Panc1 (cell line): ENCODE measurements around the gene LIPC. TPM values are rescaled to one million over a fixed set of nuclear protein-coding genes. Genes with fewer than 3 reads are reported as not detected.

Source experiments
- ATAC-seq: fragments of 200-7000 bp; cut with Tn5 transposase; 2 replicates; pipeline ENCODE4 v1.9.1; 2020; ENCODE audit warnings: mild to moderate bottlenecking, moderate library complexity
- BruUV-seq: library from RNA; stranded (reverse); fragments of 400-500 nt; replicated peaks from 2 replicates; lab custom pipeline; 2021; lab: Mats Ljungman, UMichigan
- CTCF ChIA-PET: fragments of 300-600 bp; sonication (Branson Sonifier 250); formaldehyde crosslinking; loops from one replicate; lab custom pipeline; 2022; ENCODE audit warnings: antibody characterized with exemption; lab: Charles Lee
- POLR2A ChIA-PET: fragments of 300-600 bp; sonication (Branson Sonifier 250); formaldehyde crosslinking; loops from one replicate; lab custom pipeline; 2022; ENCODE audit warnings: antibody characterized with exemption; lab: Charles Lee
- DNase-seq: peaks from one replicate; pipeline ENCODE4 v3.0.0-alpha.2; 2010; ENCODE audit warnings: low read depth, low spot score
- H3K27ac ChIP-seq: 2 replicates; pipeline ENCODE4 v1.5.1; 2011; ENCODE audit warnings: mild to moderate bottlenecking, low read length, inconsistent platforms
- H3K27me3 ChIP-seq: fragments of 200-500 bp; sonication (Bioruptor generic); 2 replicates; pipeline ENCODE4 v1.6.0; 2014; ENCODE audit warnings: low read length, inconsistent platforms; ENCODE audit not compliant: control insufficient read depth, insufficient read depth
- H3K36me3 ChIP-seq: fragments of 200-500 bp; sonication (Bioruptor generic); 2 replicates; pipeline ENCODE4 v1.5.1; 2014; ENCODE audit warnings: inconsistent platforms, mild to moderate bottlenecking, low read length, moderate library complexity; ENCODE audit not compliant: control insufficient read depth, insufficient read depth
- H3K4me1 ChIP-seq: 2 replicates; pipeline ENCODE4 v1.5.1; 2011; ENCODE audit warnings: inconsistent platforms, mild to moderate bottlenecking, low read length, moderate library complexity; ENCODE audit not compliant: control insufficient read depth, insufficient read depth
- H3K4me3 ChIP-seq, 2 experiments: 2 replicates each; pipeline ENCODE4 v1.5.1; 2011 to 2012; ENCODE audit warnings: low read depth in 2 of 2, low read length in 2 of 2, mild to moderate bottlenecking in 2 of 2, inconsistent platforms in 1 of 2, moderate library complexity in 1 of 2
- H3K9me3 ChIP-seq: fragments of 200-500 bp; sonication (Bioruptor generic); 2 replicates; pipeline ENCODE4 v1.5.1; 2014; ENCODE audit warnings: low read depth, mild to moderate bottlenecking, inconsistent platforms, low read length, moderate library complexity; ENCODE audit not compliant: control insufficient read depth, insufficient read depth
- POLR2AphosphoS5 ChIP-seq: IDR thresholded peaks from 2 replicates; pipeline ENCODE4 v1.6.1; 2012; ENCODE audit warnings: mild to moderate bottlenecking, low read depth, low read length, moderate library complexity
- REST ChIP-seq, 2 experiments: IDR thresholded peaks; 2 replicates each; pipeline ENCODE4 v1.6.1; 2011 to 2012; ENCODE audit warnings: low read depth in 2 of 2, control low read depth in 1 of 2, low read length in 1 of 2, mild to moderate bottlenecking in 1 of 2, moderate library complexity in 1 of 2; ENCODE audit not compliant: insufficient read depth in 1 of 2
- SIN3A ChIP-seq: IDR thresholded peaks from 2 replicates; pipeline ENCODE4 v1.6.1; 2012; ENCODE audit warnings: low read depth, mild to moderate bottlenecking, low read length, moderate library complexity, borderline replicate concordance; ENCODE audit not compliant: insufficient read depth
- TCF7L2 ChIP-seq: IDR thresholded peaks from 2 replicates; pipeline ENCODE4 v1.6.1; 2011; ENCODE audit warnings: mild to moderate bottlenecking, low read depth, low read length, inconsistent platforms
- in situ Hi-C: cut with HindIII; loops from 2 replicates; pipeline ENCODE4 v1.10.0; 2016; ENCODE audit warnings: low sequenced_read_pairs, low pct_unique_long_range_greater_than_20kb
- intact Hi-C: fragments of 100-400 bp; cut with micrococcal nuclease; formaldehyde crosslinking; loops from one replicate; pipeline ENCODE4 v1.10.0; 2022; ENCODE audit not compliant: unreplicated experiment
- total RNA-seq: library from RNA; stranded (reverse); gene quantifications from one replicate; pipeline ENCODE4 v1.2.1, GENCODE V29; 2021; ENCODE audit not compliant: unreplicated experiment
- TF ChIP-seq, protein P1 (sequence below): fragments of 450-650 bp; IDR thresholded peaks from 2 replicates; pipeline ENCODE4 v1.5.1; 2017; ENCODE audit warnings: mild to moderate bottlenecking

The LIPC gene
- total RNA-seq, 1 experiment from 2014 or later: not detected

- Histone ChIP-seq H3K4me3 (no peak overlapping the region), H3K4me1 (no peaks in the 10 kb centered on the region), H3K36me3 (no peaks in the 10 kb centered on the region), H3K27me3 (no peaks in the 10 kb centered on the region; the same call in 1 of the 2 replicates), H3K9me3 (no peaks in the 10 kb centered on the region), H3K27ac (no peak overlapping the region)
- ATAC-seq (no peak), DNase-seq (no peak)
- no TSS peak for BruUV-seq
- in situ Hi-C loops: no loop called here
- TF ChIP-seq REST (IDR thresholded peaks at IDR 0.05; ENCODE audit: insufficient read depth in 1 of 2, low read depth in 2 of 2, low read length in 1 of 2) (no peak), TCF7L2 (no peak), SIN3A (no peak), POLR2AphosphoS5 (no peak)
- TF ChIP-seq, protein P1, sequence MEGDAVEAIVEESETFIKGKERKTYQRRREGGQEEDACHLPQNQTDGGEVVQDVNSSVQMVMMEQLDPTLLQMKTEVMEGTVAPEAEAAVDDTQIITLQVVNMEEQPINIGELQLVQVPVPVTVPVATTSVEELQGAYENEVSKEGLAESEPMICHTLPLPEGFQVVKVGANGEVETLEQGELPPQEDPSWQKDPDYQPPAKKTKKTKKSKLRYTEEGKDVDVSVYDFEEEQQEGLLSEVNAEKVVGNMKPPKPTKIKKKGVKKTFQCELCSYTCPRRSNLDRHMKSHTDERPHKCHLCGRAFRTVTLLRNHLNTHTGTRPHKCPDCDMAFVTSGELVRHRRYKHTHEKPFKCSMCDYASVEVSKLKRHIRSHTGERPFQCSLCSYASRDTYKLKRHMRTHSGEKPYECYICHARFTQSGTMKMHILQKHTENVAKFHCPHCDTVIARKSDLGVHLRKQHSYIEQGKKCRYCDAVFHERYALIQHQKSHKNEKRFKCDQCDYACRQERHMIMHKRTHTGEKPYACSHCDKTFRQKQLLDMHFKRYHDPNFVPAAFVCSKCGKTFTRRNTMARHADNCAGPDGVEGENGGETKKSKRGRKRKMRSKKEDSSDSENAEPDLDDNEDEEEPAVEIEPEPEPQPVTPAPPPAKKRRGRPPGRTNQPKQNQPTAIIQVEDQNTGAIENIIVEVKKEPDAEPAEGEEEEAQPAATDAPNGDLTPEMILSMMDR: no peak
- intact Hi-C loops: no loop called here
- ChIA-PET CTCF (no interaction called here), POLR2A (interaction anchor here (0.6 kb wide), 1 partner anchor 1858 kb away, joined by 3 read pairs; no protein-coding TSS in a partner anchor)
These were observed 75.2 kb downstream of the LIPC start for GRCh38 chr15:58506783-58507668.

DNA sequence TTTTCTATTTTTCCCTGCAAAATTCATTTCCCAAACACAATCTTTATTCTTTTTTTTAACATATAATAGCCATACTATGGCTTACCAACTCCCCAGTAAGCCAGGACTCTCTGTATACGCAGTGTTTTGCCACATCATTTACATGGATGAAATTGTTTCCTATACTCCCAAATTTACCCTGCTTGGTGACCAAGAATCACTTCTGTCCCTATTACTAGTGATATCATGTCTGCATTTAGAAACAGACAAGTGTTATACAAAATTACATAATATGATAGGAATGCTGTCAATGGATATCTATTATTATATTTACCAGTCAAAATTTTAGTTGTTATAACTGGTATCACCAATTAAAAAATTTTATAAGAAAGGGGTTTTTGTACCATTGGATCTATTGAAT lies 77.8 kb downstream of the LIPC start:
- DNase-seq: no peak
- ChIA-PET POLR2A (no interaction called here), CTCF (interaction anchor here (0.6 kb wide), 1 partner anchor 426 kb away, joined by 4 read pairs; no protein-coding TSS in a partner anchor)
- no peaks in the 10 kb centered on the region for H3K4me1 ChIP-seq
- BruUV-seq: no TSS peak
- no peak for TF ChIP-seq REST (IDR thresholded peaks at IDR 0.05; ENCODE audit: insufficient read depth in 1 of 2, low read depth in 2 of 2, low read length in 1 of 2)
- TF ChIP-seq, protein P1: no peak
- TF ChIP-seq POLR2AphosphoS5: no peak
- no peak for TF ChIP-seq TCF7L2
- no peak for TF ChIP-seq SIN3A
- no peak overlapping the region for H3K27ac ChIP-seq
- no peaks in the 10 kb centered on the region; the same call in 1 of the 2 replicates for H3K27me3 ChIP-seq
- intact Hi-C loops: no loop called here
- H3K9me3 ChIP-seq: no peaks in the 10 kb centered on the region
- H3K36me3 ChIP-seq: no peaks in the 10 kb centered on the region
- no peak for ATAC-seq
- in situ Hi-C loops: no loop called here
- H3K4me3 ChIP-seq: no peak overlapping the region
